Activated CD4-positive, alpha-beta T cell treated with anti-CD3 and anti-CD28 coated beads, Interleukin-2, amount 10 ng/mL, durations not matched to agents 24 days and 14 days (primary cell): ENCODE data around the gene MED12L. TPM values are rescaled to one million over a fixed set of nuclear protein-coding genes. Genes with fewer than 3 reads are reported as not detected.
A peak's percentile ranks its signal among the peaks of the same experiment; 100 is the strongest.

ENCODE experiments used
- DNase-seq: peaks from one replicate; pipeline ENCODE4 v3.0.0; 2022
- H3K27ac Mint-ChIP-seq: one replicate; pipeline ENCODE4 v1.8.0; 2022; ENCODE audit warnings: mild to moderate bottlenecking, mixed read lengths
- H3K27me3 Mint-ChIP-seq: one replicate; pipeline ENCODE4 v1.8.0; 2022; ENCODE audit warnings: mixed read lengths
- H3K36me3 Mint-ChIP-seq: one replicate; pipeline ENCODE4 v1.8.0; 2022; ENCODE audit warnings: low read depth, mild to moderate bottlenecking, mixed read lengths
- H3K4me1 Mint-ChIP-seq: one replicate; pipeline ENCODE4 v1.8.0; 2021; ENCODE audit warnings: mixed read lengths
- H3K4me3 Mint-ChIP-seq: one replicate; pipeline ENCODE4 v1.8.0; 2022; ENCODE audit warnings: mild to moderate bottlenecking, moderate library complexity, mixed read lengths
- H3K9me3 Mint-ChIP-seq: one replicate; pipeline ENCODE4 v1.8.0; 2021; ENCODE audit warnings: mixed read lengths
- intact Hi-C: fragments of 100-400 bp; cut with micrococcal nuclease; formaldehyde crosslinking; loops from one replicate; pipeline ENCODE4 v1.15.1; 2023
- total RNA-seq: library from RNA; stranded (reverse); gene quantifications from 2 replicates; pipeline ENCODE4 v1.2.3, GENCODE V29; 2022

MED12L gene
- total RNA-seq, 1 donor from 2014 or later, result 4.9 TPM

DNA sequence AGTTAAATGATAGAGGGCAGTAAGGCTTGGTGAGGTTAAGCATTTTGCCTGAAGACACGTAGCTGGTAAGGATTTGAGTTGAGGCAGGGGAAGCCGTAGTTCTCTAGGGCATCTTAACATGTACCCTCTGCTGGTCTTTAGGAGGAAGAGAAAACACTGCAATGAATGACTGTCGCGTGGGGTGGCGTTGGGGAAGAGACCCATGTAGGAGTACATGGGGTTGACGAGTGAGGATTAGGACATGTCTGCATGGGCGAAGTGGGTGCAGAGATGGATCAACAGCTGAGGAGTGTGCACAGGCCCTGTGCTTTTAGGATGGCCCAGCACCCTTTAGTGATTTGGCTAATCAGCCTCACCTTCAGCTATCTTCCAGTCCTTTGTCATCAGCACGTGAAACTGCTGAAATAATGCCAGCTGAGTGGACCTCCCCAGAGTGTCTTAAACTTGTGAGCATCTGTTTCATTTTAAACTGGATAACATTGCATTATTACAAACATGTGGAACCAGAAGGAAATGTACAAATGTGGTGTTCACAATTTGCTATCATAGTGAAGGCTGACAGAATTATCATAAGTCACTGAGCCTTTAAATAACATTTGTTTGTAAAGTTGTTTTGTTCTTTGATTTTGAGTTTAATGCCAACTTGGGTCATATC is 177.5 kb downstream of the MED12L start:
- H3K27me3 Mint-ChIP-seq, result peaks cover 10% of the 10 kb centered on the region
- H3K9me3 Mint-ChIP-seq, result no peaks in the 10 kb centered on the region
- no peak overlapping the region for H3K27ac Mint-ChIP-seq
- intact Hi-C loops, result no loop called here
- H3K4me3 Mint-ChIP-seq, result no peak overlapping the region
- peaks cover 2% of the 10 kb centered on the region for H3K36me3 Mint-ChIP-seq
- peaks cover 12% of the 10 kb centered on the region for H3K4me1 Mint-ChIP-seq
- no peak for DNase-seq

DNA sequence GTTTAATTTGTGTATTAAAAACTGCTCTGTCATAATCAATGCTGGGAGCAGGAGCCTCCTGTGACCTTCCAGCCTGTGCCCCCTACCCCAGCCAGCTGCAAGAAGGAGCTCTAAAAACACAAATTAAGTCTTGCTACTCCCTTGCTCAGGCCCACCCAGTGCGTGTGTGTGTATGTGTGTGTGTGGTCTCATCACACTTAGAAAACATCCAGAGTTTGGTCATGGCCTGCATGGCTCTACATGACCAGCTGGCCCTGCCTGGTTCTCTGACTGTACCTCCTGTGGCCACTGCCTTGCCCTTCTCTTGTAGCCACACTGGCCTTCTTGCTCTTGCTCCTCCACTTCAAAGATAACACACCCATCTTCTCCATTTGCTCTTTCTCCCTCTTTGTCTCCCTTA is 179.1 kb downstream of the MED12L start:
- Mint-ChIP-seq H3K4me1 (peaks cover 21% of the 10 kb centered on the region), H3K9me3 (no peaks in the 10 kb centered on the region), H3K27ac (no peak overlapping the region), H3K4me3 (no peak overlapping the region), H3K27me3 (peaks cover 3% of the 10 kb centered on the region), H3K36me3 (peaks cover 4% of the 10 kb centered on the region)
- intact Hi-C loops, result no loop called here
- no peak for DNase-seq

DNA sequence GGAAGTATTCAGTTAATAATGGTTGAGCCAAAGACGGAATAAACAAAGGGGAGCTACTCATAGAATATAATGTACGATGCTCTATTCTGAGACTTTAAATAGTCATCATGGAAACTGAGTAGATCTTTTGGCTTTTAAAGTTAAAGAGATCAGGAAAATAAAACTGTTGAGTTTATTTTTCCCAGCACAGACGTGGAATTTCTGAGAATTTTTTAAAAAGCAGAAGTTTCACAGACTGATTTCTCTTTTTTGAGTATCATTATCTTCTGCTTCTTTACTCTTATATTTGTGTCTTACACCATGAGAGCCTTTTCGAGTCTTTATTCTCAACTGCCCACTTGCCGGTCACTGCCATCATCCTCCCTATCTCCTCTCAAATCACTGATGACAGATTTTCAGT is 179.7 kb downstream of the MED12L start:
- no peak overlapping the region for H3K27ac Mint-ChIP-seq
- no peaks in the 10 kb centered on the region for H3K9me3 Mint-ChIP-seq
- H3K27me3 Mint-ChIP-seq, result peaks cover 2% of the 10 kb centered on the region
- DNase-seq, result no peak
- peaks cover 25% of the 10 kb centered on the region for H3K4me1 Mint-ChIP-seq
- peaks cover 6% of the 10 kb centered on the region for H3K36me3 Mint-ChIP-seq
- H3K4me3 Mint-ChIP-seq, result no peak overlapping the region
- intact Hi-C loops, result no loop called here

DNA sequence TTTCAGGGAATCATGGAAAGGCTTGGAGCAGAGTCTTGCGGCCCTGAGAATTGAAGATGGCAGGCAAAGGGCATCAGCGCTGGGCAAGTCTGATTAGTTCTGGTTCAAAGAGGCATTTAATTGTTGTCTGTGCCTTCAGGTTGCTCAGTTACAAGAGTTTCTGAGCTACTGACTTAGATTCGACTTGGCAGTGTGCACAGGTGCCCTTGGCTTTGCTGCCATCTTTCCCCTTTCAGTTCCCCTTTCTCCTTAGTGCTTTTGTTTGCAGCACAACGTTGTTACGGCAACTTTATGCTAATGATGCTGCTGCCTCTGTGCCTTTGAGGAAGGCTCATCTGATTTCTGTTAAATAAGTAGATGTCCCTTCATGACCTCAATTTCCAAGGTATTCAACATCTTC is 180.4 kb downstream of the MED12L start:
- Mint-ChIP-seq H3K27ac (no peak overlapping the region), H3K4me3 (no peak overlapping the region), H3K4me1 (peaks cover 28% of the 10 kb centered on the region), H3K27me3 (peaks cover 2% of the 10 kb centered on the region), H3K36me3 (peaks cover 7% of the 10 kb centered on the region), H3K9me3 (no peaks in the 10 kb centered on the region)
- intact Hi-C loops, result no loop called here
- DNase-seq, result peak; percentile 70

DNA sequence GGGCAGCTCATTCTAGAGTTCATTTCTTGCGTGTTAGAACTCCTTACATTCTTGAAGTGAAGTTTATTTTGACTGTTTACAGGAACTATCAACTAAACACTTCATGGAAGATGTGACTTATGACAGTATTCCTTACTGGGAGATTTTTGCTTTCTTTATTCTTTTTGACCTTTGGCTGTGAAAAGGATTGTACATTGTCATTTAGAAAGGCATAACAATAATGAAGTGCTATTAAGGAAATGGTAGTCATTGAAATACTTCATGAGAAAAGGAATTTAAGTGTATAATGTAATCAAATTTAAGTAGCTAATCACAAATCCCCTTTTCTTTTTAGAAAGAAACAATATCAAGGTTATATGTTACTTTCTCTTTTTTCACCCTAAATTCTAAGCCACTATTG is 181.6 kb downstream of the MED12L start:
- Mint-ChIP-seq H3K4me3 (no peak overlapping the region), H3K36me3 (peaks cover 7% of the 10 kb centered on the region), H3K27me3 (peaks cover 2% of the 10 kb centered on the region), H3K27ac (no peak overlapping the region), H3K9me3 (no peaks in the 10 kb centered on the region), H3K4me1 (peaks cover 33% of the 10 kb centered on the region)
- intact Hi-C loops, result no loop called here
- DNase-seq, result no peak

DNA sequence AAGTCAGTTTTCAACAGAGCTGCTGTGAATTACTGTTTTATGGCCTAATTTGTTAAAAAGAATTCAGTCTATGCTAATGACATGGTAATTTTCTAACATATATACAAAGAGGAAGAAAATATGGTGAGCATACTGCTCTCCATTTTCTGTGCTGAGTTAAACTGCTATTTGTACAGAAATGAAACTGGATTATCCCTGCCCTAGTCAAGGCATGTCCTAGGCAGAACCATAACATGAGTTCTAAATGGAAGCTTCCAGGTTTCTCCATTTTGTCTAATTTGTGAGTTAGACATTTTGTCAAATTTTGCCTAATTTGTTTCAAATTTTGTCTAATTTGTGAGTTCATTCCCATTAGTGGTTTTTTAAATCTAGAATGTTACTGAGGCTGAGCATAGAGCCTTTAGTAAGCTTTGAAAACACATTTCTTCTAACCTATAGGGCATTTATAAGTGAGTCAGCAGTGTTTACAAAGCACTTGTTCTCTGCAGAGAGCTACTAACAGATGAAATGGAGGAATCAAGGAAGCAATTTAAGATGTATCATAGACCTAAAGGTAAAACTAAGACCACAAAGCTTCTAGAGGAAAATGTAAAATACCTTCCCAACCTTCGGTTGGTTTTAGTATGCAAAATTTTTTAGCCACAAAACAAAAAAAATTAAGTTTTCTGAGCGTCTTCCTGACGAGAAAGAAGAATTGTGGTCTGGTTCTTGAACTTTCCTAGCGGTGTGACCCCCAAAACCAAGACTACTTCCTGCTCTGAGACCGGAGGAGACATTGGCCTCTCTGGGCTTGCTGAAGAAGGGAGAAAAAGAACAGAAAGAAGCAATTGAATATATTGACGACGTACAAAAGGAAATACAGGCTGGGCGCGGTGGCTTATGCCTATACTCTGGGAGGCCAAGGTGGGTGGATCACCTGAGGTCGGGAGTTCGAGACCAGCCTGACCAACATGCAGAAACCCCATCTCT is 183.1 kb downstream of the MED12L start:
- intact Hi-C loops, result loop anchor here (1.0 to 2.0 kb wide), 5 partner anchors 9 to 65 kb away; partner anchors contain the start of gene GPR171
- peaks cover 2% of the 10 kb centered on the region for H3K27me3 Mint-ChIP-seq
- peak overlapping the region; percentile 72 for H3K4me3 Mint-ChIP-seq
- peaks cover 4% of the 10 kb centered on the region for H3K9me3 Mint-ChIP-seq
- peaks cover 38% of the 10 kb centered on the region for H3K4me1 Mint-ChIP-seq
- H3K36me3 Mint-ChIP-seq, result peaks cover 7% of the 10 kb centered on the region
- DNase-seq, result peak; percentile 89
- H3K27ac Mint-ChIP-seq, result peak overlapping the region; percentile 91

DNA sequence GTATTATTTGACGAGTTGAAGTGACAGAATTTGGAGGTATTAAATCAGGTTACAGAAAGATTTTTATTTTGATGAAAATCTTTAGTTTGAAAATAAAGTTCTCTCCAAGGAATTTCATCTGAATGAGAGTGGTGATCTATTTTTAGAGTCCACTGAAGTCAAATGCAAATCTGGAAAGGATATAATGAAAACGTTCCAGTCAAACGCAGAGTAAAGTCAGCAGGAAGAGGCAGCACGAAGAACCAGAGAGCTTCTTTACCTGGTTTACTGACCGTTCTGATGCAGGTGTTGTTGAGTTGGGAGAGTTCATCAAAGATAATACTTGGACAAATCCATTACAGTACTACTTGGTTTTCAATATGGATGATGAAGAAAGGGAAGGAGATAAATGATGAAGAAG is 184.2 kb downstream of the MED12L start:
- intact Hi-C loops, result loop anchor here (2.0 kb wide), 2 partner anchors 13 to 43 kb away; no protein-coding TSS in a partner anchor
- no peak overlapping the region for H3K4me3 Mint-ChIP-seq
- H3K27me3 Mint-ChIP-seq, result peaks cover 2% of the 10 kb centered on the region
- H3K27ac Mint-ChIP-seq, result no peak overlapping the region
- H3K9me3 Mint-ChIP-seq, result peaks cover 4% of the 10 kb centered on the region
- peaks cover 41% of the 10 kb centered on the region for H3K4me1 Mint-ChIP-seq
- DNase-seq, result no peak
- H3K36me3 Mint-ChIP-seq, result peaks cover 7% of the 10 kb centered on the region

DNA sequence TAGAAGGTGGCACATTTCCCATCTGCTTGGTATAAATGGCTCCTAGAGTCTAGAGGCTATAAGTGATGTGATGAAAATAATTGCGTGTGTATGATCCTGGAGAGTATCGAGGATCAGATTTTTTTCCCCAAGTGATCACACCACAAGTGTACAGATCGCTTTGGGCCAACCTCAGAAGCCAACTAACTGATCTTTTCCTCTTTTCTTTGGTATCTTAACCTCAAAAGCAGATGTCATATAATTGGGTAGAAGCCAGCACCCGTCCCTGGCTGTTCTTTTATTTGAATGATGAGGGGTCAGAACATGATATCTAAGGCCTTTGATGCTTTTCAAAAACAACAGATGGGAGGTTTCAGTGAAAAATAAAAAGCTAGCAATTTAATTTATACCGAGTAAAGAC is 189.6 kb downstream of the MED12L start:
- Mint-ChIP-seq H3K27me3 (no peaks in the 10 kb centered on the region), H3K4me3 (peak overlapping the region; percentile 15), H3K36me3 (peaks cover 4% of the 10 kb centered on the region), H3K4me1 (peaks cover 60% of the 10 kb centered on the region), H3K9me3 (peaks cover 4% of the 10 kb centered on the region), H3K27ac (peak overlapping the region; percentile 11)
- intact Hi-C loops, result no loop called here
- DNase-seq, result peak; percentile 52

DNA sequence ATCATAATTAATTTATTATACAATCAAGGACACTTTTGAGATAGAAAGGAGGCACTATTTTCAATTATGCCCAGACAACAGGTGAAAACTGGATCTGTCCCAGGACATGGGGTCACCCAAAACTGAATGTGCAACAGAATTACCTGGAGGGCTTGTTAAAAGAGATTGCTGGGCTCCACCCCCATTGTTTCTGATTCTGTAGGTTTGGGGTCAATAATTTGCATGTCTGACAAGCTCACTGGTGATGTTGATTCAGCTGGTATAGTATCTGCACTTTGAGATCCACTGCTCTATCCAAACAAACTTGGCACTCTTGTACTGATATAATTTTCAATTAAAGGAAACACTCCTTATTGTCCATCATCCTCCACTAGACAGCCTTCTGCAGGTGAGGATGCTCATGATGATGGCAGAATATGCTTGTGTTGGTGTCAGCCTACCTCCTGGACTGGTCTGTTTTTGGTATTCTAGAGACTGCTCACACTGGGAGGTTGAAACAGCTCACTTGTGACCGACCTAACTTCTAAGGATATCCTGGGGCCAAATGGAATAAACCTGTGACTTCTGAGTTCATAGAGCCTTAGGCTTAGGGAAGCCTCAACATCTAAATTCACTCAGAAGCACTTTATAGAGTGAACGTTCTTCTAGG is 190.7 kb downstream of the MED12L start:
- intact Hi-C loops, result no loop called here
- peak; percentile 55 for DNase-seq
- Mint-ChIP-seq H3K4me3 (peak overlapping the region; percentile 76), H3K27me3 (no peaks in the 10 kb centered on the region), H3K27ac (peak overlapping the region; percentile 85), H3K36me3 (peaks cover 3% of the 10 kb centered on the region), H3K9me3 (peaks cover 4% of the 10 kb centered on the region), H3K4me1 (peaks cover 58% of the 10 kb centered on the region)

DNA sequence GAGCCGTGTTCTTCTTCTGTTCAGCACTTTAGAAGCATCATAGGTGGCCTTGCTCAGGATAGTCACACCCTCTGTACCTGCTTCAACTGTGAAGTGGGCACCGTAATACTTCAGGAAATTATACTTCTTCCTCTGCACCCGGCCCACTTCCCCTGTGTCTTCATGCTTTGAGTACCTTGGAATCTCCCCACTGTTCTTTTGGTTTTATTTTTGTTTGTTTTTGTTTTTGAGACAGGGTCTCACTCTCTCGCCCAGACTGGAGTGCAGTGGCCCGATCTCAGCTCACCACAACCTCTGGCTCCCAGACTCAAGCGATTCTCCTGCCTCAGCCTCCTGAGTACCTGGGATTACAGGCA is 191.2 kb downstream of the MED12L start:
- peak overlapping the region; percentile 85 for H3K27ac Mint-ChIP-seq
- H3K9me3 Mint-ChIP-seq, result peaks cover 4% of the 10 kb centered on the region
- peak; percentile 83 for DNase-seq
- intact Hi-C loops, result loop anchor here (1.0 kb wide), 1 partner anchor 8 kb away; no protein-coding TSS in a partner anchor
- H3K27me3 Mint-ChIP-seq, result no peaks in the 10 kb centered on the region
- H3K36me3 Mint-ChIP-seq, result peaks cover 3% of the 10 kb centered on the region
- H3K4me1 Mint-ChIP-seq, result peaks cover 59% of the 10 kb centered on the region
- H3K4me3 Mint-ChIP-seq, result peak overlapping the region; percentile 76

DNA sequence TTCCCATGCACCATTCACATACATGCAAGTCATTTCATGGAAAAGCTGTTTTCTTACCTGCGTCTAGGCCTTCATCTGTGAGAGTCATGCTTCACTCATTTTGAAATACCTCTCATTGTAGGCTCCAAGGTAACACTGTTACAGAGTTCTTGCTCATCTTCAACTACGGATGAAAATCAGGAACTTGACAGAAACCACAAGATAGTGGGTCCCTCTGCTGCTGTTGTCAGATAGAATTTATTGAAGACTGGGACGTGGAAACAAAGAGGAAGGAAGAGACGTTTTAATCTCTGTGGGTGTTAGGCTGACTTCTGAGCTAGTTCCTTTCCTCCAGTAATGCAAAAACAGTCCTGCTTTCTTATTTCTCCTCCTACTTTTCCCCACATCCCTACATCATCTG is 192.8 kb downstream of the MED12L start, which contains the start of gene P2RY14:
Gene P2RY14 (minus strand): TSS at position 313 of the 400 bp plus-strand sequence. CDS start 64,226 bp downstream, outside the sequence.
- intact Hi-C loops, result loop anchor here (1.0 kb wide), 1 partner anchor 51 kb away; no protein-coding TSS in a partner anchor
- DNase-seq, result peak; percentile 66
- H3K27ac Mint-ChIP-seq, result peak within 1 kb of the TSS; percentile 59
- peaks cover 65% of the 10 kb centered on the region for H3K4me1 Mint-ChIP-seq
- peak within 1 kb of the TSS; percentile 63 for H3K4me3 Mint-ChIP-seq
- H3K9me3 Mint-ChIP-seq, result no peaks in the 10 kb centered on the region
- H3K36me3 Mint-ChIP-seq, result peaks cover 3% of the 10 kb centered on the region
- H3K27me3 Mint-ChIP-seq, result no peaks in the 10 kb centered on the region

DNA sequence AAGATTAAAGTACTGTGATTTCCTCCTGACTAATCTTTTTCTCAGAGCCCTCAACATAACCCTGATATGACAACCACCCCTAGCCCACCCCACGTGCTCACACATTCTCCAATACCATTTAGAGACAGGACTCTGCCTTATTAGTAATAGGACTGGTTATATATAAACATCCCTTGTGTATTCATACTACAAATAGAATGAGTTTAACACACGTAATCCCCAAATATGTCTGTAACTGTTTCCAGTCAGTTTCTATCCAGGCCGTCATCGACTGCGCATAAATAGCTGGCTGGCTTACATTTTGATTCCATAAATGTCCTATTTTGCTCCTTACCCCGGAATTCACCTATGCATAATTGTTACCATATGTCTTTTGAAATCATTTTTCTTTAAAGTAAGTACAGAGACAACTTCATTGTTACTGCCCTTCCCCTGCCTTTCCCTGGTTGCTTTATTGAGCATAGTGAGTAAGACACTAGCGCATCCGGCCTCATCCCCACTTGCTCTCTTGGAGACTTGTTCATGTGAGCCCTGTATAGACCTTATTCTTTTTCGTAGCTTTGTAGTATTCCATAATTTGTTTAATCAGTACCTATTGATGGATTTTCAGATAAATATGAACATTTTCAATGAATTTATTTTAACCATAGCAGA is 196.3 kb downstream of the MED12L start:
- H3K27ac Mint-ChIP-seq, result peak overlapping the region; percentile 9
- DNase-seq, result peak; percentile 25
- no peaks in the 10 kb centered on the region for H3K9me3 Mint-ChIP-seq
- intact Hi-C loops, result loop anchor here (2.0 to 10.0 kb wide), 3 partner anchors 13 to 197 kb away; partner anchors contain the start of genes GPR87 and MED12L
- H3K4me3 Mint-ChIP-seq, result no peak overlapping the region
- H3K27me3 Mint-ChIP-seq, result no peaks in the 10 kb centered on the region
- peaks cover 55% of the 10 kb centered on the region for H3K4me1 Mint-ChIP-seq
- no peaks in the 10 kb centered on the region for H3K36me3 Mint-ChIP-seq

DNA sequence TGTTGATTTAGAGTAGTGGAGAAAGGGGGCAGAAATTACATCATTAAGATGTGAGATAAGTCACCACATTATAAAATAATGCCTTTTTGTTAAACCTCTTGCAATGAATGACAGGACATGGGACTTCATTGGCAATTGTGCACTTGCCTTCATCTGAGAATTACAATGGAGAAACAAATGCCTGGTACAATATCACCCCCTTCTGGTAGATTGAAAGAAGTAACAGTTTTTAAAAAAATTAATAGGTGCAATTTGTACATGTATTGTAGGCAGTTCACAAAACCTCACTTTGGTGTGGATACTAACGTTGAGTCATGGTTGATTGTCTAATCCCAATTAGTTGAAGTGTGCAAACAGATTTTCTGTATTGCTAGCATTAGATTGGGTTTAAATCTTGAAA is 197.5 kb downstream of the MED12L start:
- peak; percentile 70 for DNase-seq
- Mint-ChIP-seq H3K4me1 (peaks cover 50% of the 10 kb centered on the region), H3K9me3 (no peaks in the 10 kb centered on the region), H3K36me3 (no peaks in the 10 kb centered on the region), H3K27me3 (no peaks in the 10 kb centered on the region), H3K27ac (peak overlapping the region; percentile 81), H3K4me3 (no peak overlapping the region)
- intact Hi-C loops, result loop anchor here (1.0 to 10.0 kb wide), 5 partner anchors 14 to 198 kb away; partner anchors contain the start of genes GPR87 and MED12L
